SU-DHL-6 (cell line): ENCODE data around the gene SPATA4.

Experiments used
- CTCF ChIP-seq: fragments of 200-600 bp; sonication (generic); IDR thresholded peaks from one replicate; pipeline ENCODE4 v1.5.1; 2017; ENCODE audit warnings: antibody characterized with exemption, mild to moderate bottlenecking, low read length, moderate library complexity; ENCODE audit not compliant: insufficient read depth, poor library complexity, severe bottlenecking
- EZH2phosphoT487 ChIP-seq: fragments of 200-600 bp; sonication (generic), shearing (Covaris generic); conservative IDR thresholded peaks from 2 replicates; pipeline ENCODE4 v1.6.1; 2018; ENCODE audit warnings: mild to moderate bottlenecking, antibody characterized with exemption, low read length, moderate library complexity, mixed read lengths

- no peak for TF ChIP-seq CTCF
- no peak for TF ChIP-seq EZH2phosphoT487
Measured at GRCh38 chr4:176163041-176163440, 32.3 kb downstream of the SPATA4 start.
